ENCODE measurements around the gene ST8SIA5.
A peak's percentile ranks its signal among the peaks of the same experiment; 100 is the strongest.

The ST8SIA5 gene

GRCh38 chr18:46738491-46738890 lies 18.4 kb downstream of the ST8SIA5 start:
- DNase-seq: no peak

GRCh38 chr18:46736736-46737135 lies 20.1 kb downstream of the ST8SIA5 start:
- DNase-seq: no peak

- no peak for DNase-seq
Measured at GRCh38 chr18:46736135-46736534, 20.7 kb downstream of the ST8SIA5 start.

- DNase-seq: no peak
Measured at GRCh38 chr18:46734981-46735380, 21.9 kb downstream of the ST8SIA5 start.

- no peak for DNase-seq
Measured at GRCh38 chr18:46733872-46734271, 23.0 kb downstream of the ST8SIA5 start.

GRCh38 chr18:46732801-46733200 lies 24.1 kb downstream of the ST8SIA5 start:
- DNase-seq: no peak

GRCh38 chr18:46732201-46732600 lies 24.7 kb downstream of the ST8SIA5 start:
- no peak for DNase-seq

GRCh38 chr18:46731316-46731715 lies 25.5 kb downstream of the ST8SIA5 start:
- DNase-seq: no peak

- no peak for DNase-seq
Measured at GRCh38 chr18:46728219-46728930, 28.5 kb downstream of the ST8SIA5 start.

GRCh38 chr18:46727177-46727576 lies 29.7 kb downstream of the ST8SIA5 start:
- no peak for DNase-seq

GRCh38 chr18:46725310-46725709 lies 31.5 kb downstream of the ST8SIA5 start:
- DNase-seq: no peak

- no peak for DNase-seq
Measured at GRCh38 chr18:46723856-46724415, 32.9 kb downstream of the ST8SIA5 start.

GRCh38 chr18:46722051-46722450 lies 34.8 kb downstream of the ST8SIA5 start:
- no peak for DNase-seq

GRCh38 chr18:46721331-46721730 lies 35.5 kb downstream of the ST8SIA5 start:
- DNase-seq: no peak

- DNase-seq: no peak
Measured at GRCh38 chr18:46720521-46720920, 36.3 kb downstream of the ST8SIA5 start.

GRCh38 chr18:46720092-46720491 lies 36.8 kb downstream of the ST8SIA5 start:
- no peak for DNase-seq

GRCh38 chr18:46719388-46719787 lies 37.5 kb downstream of the ST8SIA5 start:
- DNase-seq: no peak

- no peak for DNase-seq
Measured at GRCh38 chr18:46718501-46719341, 38.1 kb downstream of the ST8SIA5 start.

GRCh38 chr18:46716827-46717226 lies 40.0 kb downstream of the ST8SIA5 start:
- DNase-seq: no peak

- no peak for DNase-seq
Measured at GRCh38 chr18:46716336-46716735, 40.5 kb downstream of the ST8SIA5 start.

GRCh38 chr18:46715062-46715461 lies 41.8 kb downstream of the ST8SIA5 start:
- DNase-seq: no peak

- no peak for DNase-seq
Measured at GRCh38 chr18:46712406-46712805, 44.4 kb downstream of the ST8SIA5 start.

- peak; percentile 36 for DNase-seq
Measured at GRCh38 chr18:46711444-46711863, 45.4 kb downstream of the ST8SIA5 start.

- no peak for DNase-seq
Measured at GRCh38 chr18:46706968-46707367, 49.9 kb downstream of the ST8SIA5 start.

Measured in NCI-H2171 treated with DMSO at 0.1 percent for 48 hours (cell line).